ENCODE results near the gene DSCAM.
"Not testable (repeated sequence)": the region's sequence is repeated elsewhere in the genome, so short reads cannot be mapped to it uniquely, and the experiment has no call there.

Gene DSCAM

DNA sequence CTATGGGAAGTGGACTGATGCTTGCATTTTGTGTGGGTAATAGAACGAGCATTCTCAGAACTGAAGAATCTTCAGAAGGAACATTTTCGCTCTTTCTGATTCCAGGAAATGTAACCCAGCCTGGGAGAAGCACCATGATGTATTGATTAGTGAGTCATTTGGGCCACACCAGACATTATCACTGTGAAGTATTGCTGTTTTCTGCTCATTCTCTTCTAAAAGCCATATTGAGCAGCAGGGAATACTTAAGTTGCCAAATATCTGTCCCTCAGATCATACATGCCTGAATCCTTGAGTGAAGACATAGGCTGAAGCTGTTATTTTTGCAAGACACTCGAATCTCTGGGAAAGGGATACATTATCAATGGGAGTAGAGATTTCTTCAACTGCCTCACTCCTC is 766.6 kb downstream of the DSCAM start:
- in situ Hi-C loops (cut with MboI; ENCODE audit: low sequenced_read_pairs) = no loop called here

DNA sequence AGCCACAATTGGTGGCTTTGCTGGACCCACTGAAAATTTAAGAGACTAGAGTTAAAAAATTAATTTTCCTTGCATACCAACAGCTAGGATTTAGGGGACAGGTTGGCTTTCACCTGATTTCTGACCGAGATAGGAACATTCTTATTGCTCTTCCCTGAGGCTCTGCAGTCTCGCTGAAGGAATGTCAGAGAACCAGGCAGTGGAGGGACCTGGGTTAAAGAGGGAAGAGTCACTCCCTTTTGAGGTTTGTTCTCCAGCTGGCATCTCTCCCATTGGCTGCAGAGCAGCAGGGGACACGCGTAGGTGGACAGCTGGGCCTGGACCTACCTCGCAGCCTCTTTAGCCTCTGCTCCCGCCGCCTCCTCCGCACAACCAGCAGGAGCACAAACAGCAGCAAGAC is 772.2 kb downstream of the DSCAM start:
- in situ Hi-C loops (cut with MboI; ENCODE audit: low sequenced_read_pairs) = no loop called here

DNA sequence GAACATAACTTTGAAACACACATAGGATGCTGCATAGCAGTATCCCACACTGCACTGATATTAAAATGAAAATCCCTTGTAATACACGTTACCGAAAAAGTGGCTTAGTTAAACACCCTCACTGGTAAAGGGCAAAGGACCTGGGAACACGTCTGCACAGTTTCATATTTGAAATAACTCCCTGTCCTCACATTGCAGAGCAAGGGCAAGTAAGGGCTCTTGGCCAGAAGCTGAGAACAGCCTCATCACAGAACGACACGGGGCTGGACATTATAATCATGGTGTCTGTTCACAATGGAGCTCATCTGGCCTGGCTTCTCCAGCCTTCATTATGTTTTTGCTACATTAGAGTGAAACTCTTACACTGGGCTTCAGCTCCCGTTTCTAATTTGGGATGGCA is 772.8 kb downstream of the DSCAM start:
- in situ Hi-C loops (cut with MboI; ENCODE audit: low sequenced_read_pairs) = no loop called here

- in situ Hi-C loops (cut with MboI; ENCODE audit: low sequenced_read_pairs) = no loop called here
Measured at GRCh38 chr21:40073642-40074041, 773.3 kb downstream of the DSCAM start.

DNA sequence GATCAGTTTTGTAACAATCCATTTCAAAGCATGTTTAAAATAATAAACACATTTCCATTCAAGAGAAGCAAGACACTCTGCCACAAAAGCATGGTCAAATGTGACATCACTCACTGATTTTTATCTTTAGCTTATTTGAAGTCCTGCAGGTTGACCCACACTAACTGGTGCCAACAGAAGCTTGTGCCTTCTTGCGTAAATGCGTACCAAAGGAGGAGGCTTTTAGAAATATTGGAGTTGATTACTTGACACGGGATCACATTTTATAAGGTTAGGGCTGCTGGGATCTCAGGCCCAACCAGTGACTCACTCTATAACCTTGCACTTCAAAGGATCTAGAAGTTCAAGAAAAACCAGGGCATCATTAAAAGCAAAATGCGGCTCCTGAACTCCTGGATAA is 776.1 kb downstream of the DSCAM start:
- in situ Hi-C loops (cut with MboI; ENCODE audit: low sequenced_read_pairs) = no loop called here

DNA sequence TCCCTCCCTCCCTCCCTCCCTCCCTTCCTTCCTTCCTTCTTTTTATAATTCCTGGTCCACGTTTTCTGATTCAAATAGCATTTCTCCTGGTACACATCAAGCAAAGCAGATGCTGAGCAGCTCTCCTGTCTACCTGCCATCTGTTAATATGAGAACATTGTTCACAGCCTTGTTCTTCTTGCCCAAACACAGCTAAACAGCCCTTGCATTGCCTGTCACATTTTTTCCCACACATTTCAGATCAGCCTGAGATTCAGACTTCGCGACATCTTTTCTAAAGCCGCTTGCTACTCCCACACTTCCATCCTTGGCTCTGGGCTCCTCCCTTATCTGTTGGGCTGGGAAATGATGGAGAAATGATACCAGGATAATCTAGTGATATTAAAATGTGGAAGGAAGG is 779.2 kb downstream of the DSCAM start:
- in situ Hi-C loops (cut with MboI; ENCODE audit: low sequenced_read_pairs) = no loop called here

DNA sequence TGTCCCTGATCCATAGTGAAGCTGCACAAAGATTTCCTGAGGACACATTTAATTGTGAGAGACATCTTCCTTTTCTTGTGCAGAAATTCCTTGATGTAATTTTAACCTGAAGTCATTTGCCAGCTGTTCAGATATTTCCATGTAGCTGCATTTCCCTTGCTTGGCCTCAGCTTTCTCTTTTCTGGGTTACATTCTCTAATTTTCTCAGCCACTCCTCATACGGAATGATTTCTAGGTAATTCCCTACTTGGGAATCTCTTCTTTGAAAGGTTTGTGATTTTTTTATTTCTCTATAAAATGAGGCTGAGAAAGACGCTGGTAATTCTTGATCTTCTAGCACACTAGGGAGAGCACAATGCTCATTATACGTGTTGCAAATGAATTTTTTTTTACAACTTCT is 780.7 kb downstream of the DSCAM start:
- in situ Hi-C loops (cut with MboI; ENCODE audit: low sequenced_read_pairs) = no loop called here

- in situ Hi-C loops (cut with MboI; ENCODE audit: low sequenced_read_pairs) = no loop called here
Measured at GRCh38 chr21:40060083-40060677, 786.8 kb downstream of the DSCAM start.

DNA sequence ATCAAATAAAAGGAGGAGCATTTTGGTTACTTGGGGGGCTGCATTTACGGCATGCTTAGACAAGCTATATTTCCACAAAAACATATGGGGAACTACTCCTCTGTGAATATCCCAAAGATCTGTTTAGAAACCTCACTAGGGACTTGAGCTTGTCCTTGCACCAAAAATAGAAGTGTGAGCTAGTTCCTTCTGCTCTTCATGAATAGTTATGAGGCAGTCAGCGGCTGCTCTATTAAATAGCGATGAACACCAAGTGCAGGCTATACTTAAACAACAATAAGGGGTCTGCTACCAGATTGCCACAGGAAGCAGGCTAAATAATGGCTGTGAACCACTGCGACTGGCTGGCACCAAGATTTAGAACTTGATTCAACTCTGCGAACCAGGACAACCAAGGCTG is 789.6 kb downstream of the DSCAM start:
- in situ Hi-C loops (cut with MboI; ENCODE audit: low sequenced_read_pairs) = no loop called here

GRCh38 chr21:40056031-40056430 is 790.9 kb downstream of the DSCAM start:
- in situ Hi-C loops (cut with MboI; ENCODE audit: low sequenced_read_pairs) = no loop called here

DNA sequence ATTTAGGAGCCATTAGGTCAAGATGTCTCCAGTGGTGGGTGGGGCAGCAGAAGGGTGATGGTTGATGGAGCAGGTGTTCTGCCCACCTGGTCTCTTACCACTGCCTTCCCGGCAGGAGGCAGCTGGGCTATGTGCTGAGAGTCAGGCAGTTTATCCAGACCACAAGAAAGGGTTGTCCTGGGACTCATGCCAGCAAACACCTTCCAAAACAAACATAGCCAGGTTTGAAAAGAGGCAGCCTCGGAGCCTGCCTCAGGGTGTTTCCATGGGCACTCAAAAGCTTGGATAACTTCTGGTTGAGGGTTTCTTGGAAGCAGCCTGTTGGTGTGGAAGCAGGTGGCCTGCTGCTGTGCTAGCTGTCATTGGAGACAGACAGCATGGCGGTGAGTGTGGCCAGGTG is 792.6 kb downstream of the DSCAM start:
- in situ Hi-C loops (cut with MboI; ENCODE audit: low sequenced_read_pairs) = no loop called here

DNA sequence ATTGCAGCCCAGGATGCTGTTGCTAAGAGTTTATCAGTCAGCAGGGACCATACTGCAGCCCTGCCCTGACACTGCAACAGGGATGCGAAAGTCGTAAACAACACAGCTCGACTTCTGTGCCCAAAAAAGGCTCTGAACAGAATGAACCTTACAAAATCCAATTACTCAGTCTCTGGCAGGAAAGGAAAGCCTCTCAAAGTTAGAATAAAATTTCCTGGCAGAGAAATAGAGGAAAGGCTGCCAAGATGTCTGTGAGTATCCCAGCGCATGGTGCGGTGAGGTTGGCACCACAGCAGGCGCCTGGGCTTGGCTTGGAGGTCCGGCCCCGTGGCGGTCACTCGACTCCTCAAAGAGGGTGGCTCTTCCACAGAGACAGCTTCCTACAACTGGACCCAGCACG is 794.0 kb downstream of the DSCAM start:
- in situ Hi-C loops (cut with MboI; ENCODE audit: low sequenced_read_pairs) = no loop called here

DNA sequence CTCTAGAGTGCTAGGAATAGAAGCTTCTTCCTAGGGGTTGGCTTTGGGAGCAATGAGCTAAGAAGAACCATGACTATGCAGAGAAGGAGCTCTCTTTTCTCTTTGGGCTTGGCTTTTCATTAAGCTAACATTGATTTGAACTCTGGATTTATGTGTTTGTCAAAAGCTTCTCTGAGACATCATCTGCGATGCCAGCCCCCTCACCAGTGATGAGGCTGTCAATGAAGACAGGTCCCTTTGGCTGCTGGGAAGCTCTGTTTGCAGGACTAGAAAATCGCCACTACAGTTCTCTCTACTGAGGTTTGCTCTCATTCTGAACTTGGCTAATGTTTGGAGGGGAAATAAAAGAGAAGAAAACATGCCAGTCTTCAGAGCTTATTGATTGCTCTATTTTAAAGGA is 794.7 kb downstream of the DSCAM start:
- in situ Hi-C loops (cut with MboI; ENCODE audit: low sequenced_read_pairs) = no loop called here

GRCh38 chr21:40051801-40052200 is 795.2 kb downstream of the DSCAM start:
- in situ Hi-C loops (cut with MboI; ENCODE audit: low sequenced_read_pairs) = no loop called here

DNA sequence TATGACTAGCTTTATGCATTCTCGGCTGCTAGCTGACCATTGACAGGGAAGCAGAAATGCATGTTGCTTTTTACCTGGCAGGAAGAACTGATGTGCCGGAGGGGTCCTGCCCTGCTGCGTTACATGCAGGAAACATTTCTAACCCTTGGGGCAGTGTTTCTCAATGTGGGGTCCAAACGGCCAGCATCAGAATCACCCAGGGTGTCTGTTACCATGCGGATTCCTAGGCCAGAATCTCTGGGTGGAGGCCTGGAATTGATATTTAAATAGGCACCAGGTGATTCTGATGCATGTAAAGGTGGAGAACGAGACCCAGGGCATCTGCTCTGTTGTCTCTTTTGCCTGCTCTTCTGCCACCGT is 797.0 kb downstream of the DSCAM start:
- in situ Hi-C loops (cut with MboI; ENCODE audit: low sequenced_read_pairs) = no loop called here

DNA sequence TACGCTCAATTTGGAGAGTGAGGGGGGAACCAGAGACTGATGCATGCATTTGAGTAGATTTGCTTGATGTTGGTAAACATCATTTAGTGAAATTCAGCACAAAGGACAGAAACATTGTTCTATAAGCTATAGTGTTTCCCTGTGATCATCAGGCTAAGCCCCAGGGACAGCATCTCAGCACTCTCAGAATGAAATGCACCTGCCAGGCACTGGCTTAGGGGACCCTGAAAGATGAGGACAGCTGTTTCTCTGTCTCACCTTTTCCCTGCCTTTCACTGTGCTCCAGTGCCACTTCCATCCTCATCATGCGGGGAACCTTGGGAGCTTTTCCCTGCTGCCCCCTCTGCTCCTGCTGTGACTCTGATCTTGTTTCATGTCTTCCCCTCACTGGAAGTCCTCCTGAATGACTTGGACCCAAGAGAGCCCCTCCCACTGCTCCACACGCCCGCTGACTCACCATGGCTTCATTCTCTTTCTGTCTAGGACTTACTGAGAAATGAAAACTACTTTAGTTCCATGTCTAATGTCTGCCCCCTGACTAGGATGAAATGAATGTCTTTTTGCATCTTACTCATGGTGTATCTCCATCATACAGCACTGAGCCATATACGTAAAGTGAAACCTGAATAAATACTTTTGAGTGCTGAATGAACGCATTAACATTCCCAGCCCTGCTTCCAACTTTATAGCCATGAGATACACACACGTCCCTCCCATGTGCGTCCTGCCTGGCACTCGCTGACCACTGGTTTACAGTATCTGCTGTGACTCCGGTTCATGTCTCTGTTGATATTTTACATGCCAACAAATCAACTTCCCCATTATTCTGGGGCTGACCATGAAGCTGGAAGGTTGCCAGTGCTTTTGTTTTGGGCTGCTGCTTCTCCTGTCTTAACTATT is 797.7 kb downstream of the DSCAM start:
- in situ Hi-C loops (cut with MboI; ENCODE audit: low sequenced_read_pairs) = no loop called here

DNA sequence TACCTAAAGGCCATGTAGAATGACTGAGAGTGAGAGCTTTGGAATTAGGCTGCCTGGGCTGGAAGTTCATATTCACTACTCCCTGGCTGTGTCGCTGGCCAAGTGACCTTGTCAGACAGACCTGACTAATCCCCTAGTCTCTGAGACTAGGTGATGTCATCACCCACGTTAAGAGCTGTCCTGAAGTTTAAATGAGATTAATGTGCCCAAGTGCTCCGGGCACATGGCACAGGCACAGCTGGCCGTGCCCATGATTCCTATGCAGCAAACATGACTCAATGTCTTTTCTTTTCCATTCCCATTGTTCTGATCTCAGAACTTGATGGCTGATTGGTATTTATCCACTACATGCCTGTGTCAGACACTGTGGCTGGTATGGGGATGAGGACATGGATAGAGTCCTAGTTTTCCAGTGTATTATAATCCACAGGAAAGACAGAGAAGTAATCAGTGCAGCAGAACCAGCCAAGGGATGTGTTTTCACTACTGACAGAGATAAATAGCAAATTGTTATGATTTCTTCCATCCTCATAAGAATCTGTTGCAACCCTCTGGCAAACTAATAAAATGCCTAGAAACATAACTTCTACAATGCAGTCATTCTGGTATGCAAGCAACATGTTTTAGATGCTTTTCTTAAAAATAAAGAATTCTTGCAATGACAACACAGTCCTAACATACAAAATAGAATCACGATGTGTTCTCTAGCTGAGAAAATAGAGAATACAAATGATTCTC is 798.8 kb downstream of the DSCAM start:
- in situ Hi-C loops (cut with MboI; ENCODE audit: low sequenced_read_pairs) = no loop called here

DNA sequence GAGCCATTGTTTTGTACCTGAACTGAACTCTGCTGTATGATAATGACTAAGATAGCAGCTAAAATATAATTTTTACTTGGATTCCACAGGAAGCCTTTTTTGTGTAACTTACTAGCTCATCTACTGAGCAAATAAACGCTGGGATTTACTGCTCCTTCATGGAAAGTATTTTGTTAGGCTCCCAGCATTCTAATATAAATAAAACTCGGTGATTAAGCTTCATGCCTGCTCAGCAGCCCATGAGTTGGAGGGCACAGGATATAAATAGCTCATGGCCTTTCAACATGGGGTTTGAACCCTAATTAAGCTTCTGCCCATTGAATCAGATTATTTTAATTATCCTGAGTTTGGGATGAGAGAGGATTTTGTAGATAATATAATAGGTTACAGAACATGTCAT is 799.7 kb downstream of the DSCAM start:
- in situ Hi-C loops (cut with MboI; ENCODE audit: low sequenced_read_pairs) = no loop called here

DNA sequence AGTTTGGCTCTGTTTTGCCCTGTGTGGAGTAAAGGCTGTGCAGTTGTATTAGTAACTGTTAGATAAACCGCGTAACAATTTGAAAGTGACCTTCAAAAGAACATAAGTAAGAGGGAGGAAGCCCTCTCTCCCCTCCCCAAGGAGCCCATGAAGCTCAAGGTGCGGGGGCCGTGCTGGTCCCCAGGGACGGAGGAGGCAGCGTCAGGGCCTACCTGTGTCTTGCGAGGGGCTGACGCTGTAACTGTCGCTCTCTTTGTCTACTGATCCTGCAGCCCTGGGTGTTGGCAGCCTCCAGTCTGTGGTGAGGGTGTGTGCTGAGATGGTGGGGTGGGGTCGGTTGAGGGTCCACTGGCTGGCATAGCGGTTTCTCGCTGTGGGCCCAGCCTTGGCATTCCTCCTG is 803.1 kb downstream of the DSCAM start:
- in situ Hi-C loops (cut with MboI; ENCODE audit: low sequenced_read_pairs) = no loop called here

GRCh38 chr21:40043423-40043822 is 803.5 kb downstream of the DSCAM start:
- in situ Hi-C loops (cut with MboI; ENCODE audit: low sequenced_read_pairs) = no loop called here

GRCh38 chr21:40041446-40041845 is 805.5 kb downstream of the DSCAM start:
- in situ Hi-C loops (cut with MboI; ENCODE audit: low sequenced_read_pairs) = no loop called here

GRCh38 chr21:40033156-40033782 is 813.7 kb downstream of the DSCAM start:
- in situ Hi-C loops (cut with MboI; ENCODE audit: low sequenced_read_pairs) = not testable (repeated sequence)

Data from HL-60/S4 (cell line).